ENCODE results near the gene SLC22A3.
"Not testable (repeated sequence)": the region's sequence is repeated elsewhere in the genome, so short reads cannot be mapped to it uniquely, and the experiment has no call there.

The SLC22A3 gene

GRCh38 chr6:160461641-160462040 lies 113.5 kb downstream of the SLC22A3 start:
- TF ChIP-seq ZNF384 (IDR thresholded peaks at IDR 0.05): no peak
- TF ChIP-seq FOXK2 (IDR thresholded peaks at IDR 0.05): no peak
- TF ChIP-seq LEF1 (IDR thresholded peaks at IDR 0.05; ENCODE audit: borderline replicate concordance): no peak
- TF ChIP-seq SP1 (IDR thresholded peaks at IDR 0.05): no peak
- TF ChIP-seq CTBP1 (IDR thresholded peaks at IDR 0.05; ENCODE audit: borderline replicate concordance): no peak
- TF ChIP-seq BHLHE40 (IDR thresholded peaks at IDR 0.05; ENCODE audit: borderline replicate concordance): no peak
- ChIA-PET CTCF (no interaction called here), POLR2A (no interaction called here)
- DNase-seq (ENCODE audit: extremely low spot score): no peak

GRCh38 chr6:160462116-160462515 lies 113.9 kb downstream of the SLC22A3 start:
- TF ChIP-seq SUZ12 (IDR thresholded peaks at IDR 0.05) (no peak), ZNF384 (IDR thresholded peaks at IDR 0.05) (no peak), L3MBTL2 (conservative IDR thresholded peaks at IDR 0.05) (no peak), FOXK2 (IDR thresholded peaks at IDR 0.05) (no peak), NFRKB (IDR thresholded peaks at IDR 0.05) (no peak), FOXA1 (IDR thresholded peaks at IDR 0.05) (no peak), TARDBP (IDR thresholded peaks at IDR 0.05) (no peak), ARNT (IDR thresholded peaks at IDR 0.05) (no peak), HDGF (IDR thresholded peaks at IDR 0.05; ENCODE audit: borderline replicate concordance) (no peak), SP1 (IDR thresholded peaks at IDR 0.05) (no peak), CTBP1 (IDR thresholded peaks at IDR 0.05; ENCODE audit: borderline replicate concordance) (no peak), FOXM1 (IDR thresholded peaks at IDR 0.05; ENCODE audit: borderline replicate concordance) (no peak), BHLHE40 (IDR thresholded peaks at IDR 0.05; ENCODE audit: borderline replicate concordance) (no peak), PKNOX1 (IDR thresholded peaks at IDR 0.05) (no peak)
- CTCF ChIA-PET: no interaction called here

GRCh38 chr6:160462551-160463109 lies 114.5 kb downstream of the SLC22A3 start:
- POLR2A ChIA-PET: no interaction called here
- no peak for DNase-seq (ENCODE audit: extremely low spot score)
- no peak for TF ChIP-seq FOXA1 (IDR thresholded peaks at IDR 0.05)
- TF ChIP-seq L3MBTL2 (conservative IDR thresholded peaks at IDR 0.05): no peak
- TF ChIP-seq NFRKB (IDR thresholded peaks at IDR 0.05): no peak
- TF ChIP-seq HDGF (IDR thresholded peaks at IDR 0.05; ENCODE audit: borderline replicate concordance): no peak
- no peak for TF ChIP-seq SUZ12 (IDR thresholded peaks at IDR 0.05)
- TF ChIP-seq FOXM1 (IDR thresholded peaks at IDR 0.05; ENCODE audit: borderline replicate concordance): no peak
- no peak for TF ChIP-seq ARNT (IDR thresholded peaks at IDR 0.05)
- no peak for TF ChIP-seq ELF4 (IDR thresholded peaks at IDR 0.05)
- TF ChIP-seq SP1 (IDR thresholded peaks at IDR 0.05): no peak
- TF ChIP-seq LEF1 (IDR thresholded peaks at IDR 0.05; ENCODE audit: borderline replicate concordance): no peak
- no peak for TF ChIP-seq PKNOX1 (IDR thresholded peaks at IDR 0.05)
- TF ChIP-seq CTBP1 (IDR thresholded peaks at IDR 0.05; ENCODE audit: borderline replicate concordance): no peak
- no peak for TF ChIP-seq ZNF384 (IDR thresholded peaks at IDR 0.05)
- TF ChIP-seq BHLHE40 (IDR thresholded peaks at IDR 0.05; ENCODE audit: borderline replicate concordance): no peak
- no peak for TF ChIP-seq TARDBP (IDR thresholded peaks at IDR 0.05)
- TF ChIP-seq FOXK2 (IDR thresholded peaks at IDR 0.05): no peak
- CTCF ChIA-PET: no interaction called here

More at GRCh38 chr6:160462116-160462515, 113.9 kb downstream of the SLC22A3 start:
- no peak for DNase-seq (ENCODE audit: extremely low spot score)
- POLR2A ChIA-PET: no interaction called here

GRCh38 chr6:160464744-160465143 lies 116.6 kb downstream of the SLC22A3 start:
- no peak for DNase-seq (ENCODE audit: extremely low spot score)
- TF ChIP-seq NFRKB (IDR thresholded peaks at IDR 0.05): no peak
- TF ChIP-seq PKNOX1 (IDR thresholded peaks at IDR 0.05): no peak
- no peak for TF ChIP-seq FOXK2 (IDR thresholded peaks at IDR 0.05)
- ChIA-PET POLR2A (no interaction called here), CTCF (interaction anchor here (0.7 to 1.4 kb wide), 3 partner anchors 9 to 1576 kb away, joined by 3 to 7 read pairs (median 3); no protein-coding TSS in a partner anchor)

- DNase-seq (ENCODE audit: extremely low spot score); CTCF ChIA-PET; POLR2A ChIA-PET: not testable (repeated sequence)
These were observed 119.2 kb downstream of the SLC22A3 start for GRCh38 chr6:160467261-160467871.

- ChIA-PET CTCF (no interaction called here), POLR2A (no interaction called here)
- no peak for DNase-seq (ENCODE audit: extremely low spot score)
- no peak for TF ChIP-seq CTBP1 (IDR thresholded peaks at IDR 0.05; ENCODE audit: borderline replicate concordance)
- TF ChIP-seq FOXM1 (IDR thresholded peaks at IDR 0.05; ENCODE audit: borderline replicate concordance): no peak
- TF ChIP-seq NFRKB (IDR thresholded peaks at IDR 0.05): no peak
- no peak for TF ChIP-seq LEF1 (IDR thresholded peaks at IDR 0.05; ENCODE audit: borderline replicate concordance)
- TF ChIP-seq SP1 (IDR thresholded peaks at IDR 0.05): no peak
- TF ChIP-seq ZNF384 (IDR thresholded peaks at IDR 0.05): no peak
- TF ChIP-seq SUZ12 (IDR thresholded peaks at IDR 0.05): no peak
- TF ChIP-seq FOXA1 (IDR thresholded peaks at IDR 0.05): no peak
- no peak for TF ChIP-seq ARNT (IDR thresholded peaks at IDR 0.05)
- no peak for TF ChIP-seq BHLHE40 (IDR thresholded peaks at IDR 0.05; ENCODE audit: borderline replicate concordance)
- no peak for TF ChIP-seq PKNOX1 (IDR thresholded peaks at IDR 0.05)
- no peak for TF ChIP-seq ELF4 (IDR thresholded peaks at IDR 0.05)
- TF ChIP-seq L3MBTL2 (conservative IDR thresholded peaks at IDR 0.05): no peak
- TF ChIP-seq HDGF (IDR thresholded peaks at IDR 0.05; ENCODE audit: borderline replicate concordance): no peak
- no peak for TF ChIP-seq FOXK2 (IDR thresholded peaks at IDR 0.05)
- no peak for TF ChIP-seq TARDBP (IDR thresholded peaks at IDR 0.05)
These were observed 121.0 kb downstream of the SLC22A3 start for GRCh38 chr6:160469153-160469552.

GRCh38 chr6:160476056-160476455 lies 127.9 kb downstream of the SLC22A3 start:
- POLR2A ChIA-PET, CTCF ChIA-PET: not testable (repeated sequence)

GRCh38 chr6:160477072-160477471 lies 128.9 kb downstream of the SLC22A3 start:
- DNase-seq (ENCODE audit: extremely low spot score); POLR2A ChIA-PET; CTCF ChIA-PET: not testable (repeated sequence)

More at GRCh38 chr6:160476056-160476455, 127.9 kb downstream of the SLC22A3 start:
- DNase-seq (ENCODE audit: extremely low spot score): not testable (repeated sequence)
